Mesendoderm (in vitro differentiated cells): ENCODE measurements around the gene POR.

ENCODE experiments used
- DNase-seq: peaks from one replicate; pipeline ENCODE4 v3.0.0; 2013
- H2AK5ac ChIP-seq: 2 replicates; pipeline ENCODE4 v1.6.1; 2013; ENCODE audit warnings: low read length, inconsistent platforms
- H2BK120ac ChIP-seq: 2 replicates; pipeline ENCODE4 v1.6.1; 2013; ENCODE audit warnings: low read depth, mild to moderate bottlenecking, low read length, moderate library complexity, mixed read lengths
- H2BK15ac ChIP-seq: replicated peaks from 2 replicates; pipeline ENCODE4 v1.6.1; 2013; ENCODE audit warnings: low read depth, mild to moderate bottlenecking, moderate library complexity
- H2BK5ac ChIP-seq: 2 replicates; pipeline ENCODE4 v1.6.1; 2013; ENCODE audit warnings: low read length, inconsistent platforms
- H3K18ac ChIP-seq: 2 replicates; pipeline ENCODE4 v1.6.1; 2013; ENCODE audit warnings: mild to moderate bottlenecking, low read length, mixed read lengths
- H3K23ac ChIP-seq: one replicate; pipeline ENCODE4 v1.6.1; 2013; ENCODE audit warnings: low read length
- H3K27ac ChIP-seq: 2 replicates; pipeline ENCODE4 v1.5.1; 2013; ENCODE audit warnings: low read depth, mild to moderate bottlenecking, inconsistent platforms, low read length, moderate library complexity
- H3K27me3 ChIP-seq: 2 replicates; pipeline ENCODE4 v1.6.1; 2013; ENCODE audit warnings: low read length, control low read depth, mild to moderate bottlenecking, inconsistent platforms; ENCODE audit not compliant: insufficient read depth, poor library complexity
- H3K36me3 ChIP-seq: 2 replicates; pipeline ENCODE4 v1.6.1; 2013; ENCODE audit warnings: low read length, inconsistent platforms; ENCODE audit not compliant: control insufficient read depth, insufficient read depth
- H3K4ac ChIP-seq: one replicate; pipeline ENCODE4 v1.6.1; 2013; ENCODE audit warnings: low read depth, mild to moderate bottlenecking, low read length, moderate library complexity
- H3K4me1 ChIP-seq: 2 replicates; pipeline ENCODE4 v1.6.1; 2013; ENCODE audit warnings: low read depth, low read length, inconsistent platforms; ENCODE audit not compliant: control insufficient read depth
- H3K4me2 ChIP-seq: 2 replicates; pipeline ENCODE4 v1.6.1; 2013; ENCODE audit warnings: low read length
- H3K4me3 ChIP-seq: 2 replicates; pipeline ENCODE4 v1.5.1; 2013; ENCODE audit warnings: mild to moderate bottlenecking, low read length
- H3K56ac ChIP-seq: one replicate; pipeline ENCODE4 v1.6.1; 2013; ENCODE audit warnings: low read length
- H3K79me1 ChIP-seq: 2 replicates; pipeline ENCODE4 v1.6.1; 2013; ENCODE audit warnings: low read length, inconsistent platforms
- H3K79me2 ChIP-seq: 2 replicates; pipeline ENCODE4 v1.6.1; 2013; ENCODE audit warnings: mild to moderate bottlenecking, low read length; ENCODE audit not compliant: control insufficient read depth, insufficient read depth
- H3K9ac ChIP-seq: 2 replicates; pipeline ENCODE4 v1.6.1; 2013; ENCODE audit warnings: low read length, inconsistent platforms
- H4K5ac ChIP-seq: one replicate; pipeline ENCODE4 v1.6.1; 2013; ENCODE audit warnings: low read length
- H4K8ac ChIP-seq: one replicate; pipeline ENCODE4 v1.6.1; 2013; ENCODE audit warnings: low read depth, mild to moderate bottlenecking, control low read depth, low read length, moderate library complexity
- WGBS: extraction: QIAGEN DNeasy Blood & Tissue Kit; methylation state at CpG from one replicate; pipeline ENCODE4 v1.1.7; 2013; ENCODE audit warnings: low lambda C conversion rate, missing lambda C conversion rate; ENCODE audit not compliant: insufficient coverage; ENCODE audit errors: extremely low coverage; 5-methylcytosine and 5-hydroxymethylcytosine counted together

Gene POR

DNA sequence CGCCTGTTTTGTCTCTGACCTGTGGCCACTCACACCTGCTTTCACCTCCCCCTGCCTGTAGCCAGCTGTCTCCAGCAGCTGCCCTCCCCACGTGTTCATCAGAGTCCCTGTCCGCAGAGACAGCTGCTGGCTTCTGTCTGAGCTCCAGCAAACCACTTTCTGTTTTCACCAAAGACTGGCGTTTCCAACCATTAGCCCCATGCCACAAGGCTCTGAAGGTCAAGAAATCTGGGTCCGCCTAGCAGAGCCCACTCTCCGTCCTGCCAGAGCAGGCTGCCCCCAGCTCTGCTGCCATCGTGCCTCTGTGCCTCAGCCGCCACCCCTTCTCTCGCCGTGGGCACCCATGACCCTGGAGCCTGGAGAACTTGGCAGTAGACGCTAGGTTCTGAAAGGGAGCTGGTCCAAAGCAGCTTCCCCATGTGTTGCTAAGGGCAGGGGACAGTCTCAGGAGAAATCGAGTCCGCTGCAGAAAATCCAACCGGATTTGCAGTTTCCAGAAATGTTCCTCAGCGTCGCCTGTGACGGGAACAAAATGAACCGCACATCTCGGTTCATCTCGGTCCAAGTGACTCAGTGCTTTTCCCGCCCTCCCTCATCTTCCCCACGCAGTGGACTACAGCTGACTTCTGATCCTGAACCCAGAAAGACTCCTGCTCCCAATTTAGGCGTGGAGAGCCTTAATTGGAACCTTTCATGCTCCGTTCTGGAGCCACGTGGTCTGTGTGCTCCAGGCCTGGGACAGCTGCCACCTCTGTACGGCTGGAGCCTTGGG lies 51.4 kb downstream of the POR start:
- no peak overlapping the region for H4K8ac ChIP-seq
- H3K4me3 ChIP-seq: no peak overlapping the region
- no peaks in the 10 kb centered on the region for H3K27me3 ChIP-seq
- H3K79me1 ChIP-seq: no peaks in the 10 kb centered on the region
- no peak overlapping the region for H3K4me2 ChIP-seq
- H3K36me3 ChIP-seq: no peaks in the 10 kb centered on the region
- no peak overlapping the region for H2AK5ac ChIP-seq
- no CpG with 5 or more reads among the region's 26 CpGs for WGBS
- H4K5ac ChIP-seq: no peak overlapping the region
- H3K27ac ChIP-seq: no peak overlapping the region
- H3K4ac ChIP-seq: no peak overlapping the region
- H3K79me2 ChIP-seq: no peaks in the 10 kb centered on the region
- no peak overlapping the region for H3K23ac ChIP-seq
- no peak overlapping the region for H2BK5ac ChIP-seq
- H3K18ac ChIP-seq: no peak overlapping the region
- no peak overlapping the region for H3K56ac ChIP-seq
- H2BK120ac ChIP-seq: no peak overlapping the region
- DNase-seq: no peak
- no peak overlapping the region for H3K9ac ChIP-seq
- no peak overlapping the region for H2BK15ac ChIP-seq
- H3K4me1 ChIP-seq: no peaks in the 10 kb centered on the region

DNA sequence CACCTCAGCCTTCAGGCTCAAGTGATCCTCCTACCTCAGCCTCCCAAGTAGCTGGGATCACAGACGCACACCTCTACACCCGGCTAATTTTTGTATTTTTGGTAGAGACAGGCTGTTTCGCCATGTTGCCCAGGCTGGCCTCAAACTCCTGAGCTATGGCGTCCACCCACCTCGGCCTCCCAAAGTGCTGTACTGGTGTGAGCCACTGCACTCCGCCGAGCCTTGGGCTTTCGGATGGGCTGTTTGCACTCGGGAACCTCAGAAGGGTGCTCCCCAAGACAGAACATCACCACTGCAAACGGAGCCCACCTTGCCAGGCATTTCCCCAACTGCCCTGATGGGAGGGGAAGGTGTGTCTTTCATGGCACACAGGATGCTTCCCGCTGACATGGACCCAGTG lies 52.1 kb downstream of the POR start:
- Histone ChIP-seq H4K8ac (no peak overlapping the region), H4K5ac (no peak overlapping the region), H3K27ac (no peak overlapping the region), H3K4me2 (no peak overlapping the region), H3K27me3 (no peaks in the 10 kb centered on the region), H3K4me1 (no peaks in the 10 kb centered on the region), H2BK15ac (no peak overlapping the region), H3K4me3 (no peak overlapping the region), H2BK120ac (no peak overlapping the region), H2BK5ac (no peak overlapping the region), H3K56ac (no peak overlapping the region), H3K23ac (no peak overlapping the region), H2AK5ac (no peak overlapping the region), H3K36me3 (no peaks in the 10 kb centered on the region), H3K79me2 (no peaks in the 10 kb centered on the region), H3K4ac (no peak overlapping the region), H3K9ac (no peak overlapping the region), H3K79me1 (no peaks in the 10 kb centered on the region), H3K18ac (no peak overlapping the region)
- WGBS: no CpG with 5 or more reads among the region's 11 CpGs
- DNase-seq: no peak

DNA sequence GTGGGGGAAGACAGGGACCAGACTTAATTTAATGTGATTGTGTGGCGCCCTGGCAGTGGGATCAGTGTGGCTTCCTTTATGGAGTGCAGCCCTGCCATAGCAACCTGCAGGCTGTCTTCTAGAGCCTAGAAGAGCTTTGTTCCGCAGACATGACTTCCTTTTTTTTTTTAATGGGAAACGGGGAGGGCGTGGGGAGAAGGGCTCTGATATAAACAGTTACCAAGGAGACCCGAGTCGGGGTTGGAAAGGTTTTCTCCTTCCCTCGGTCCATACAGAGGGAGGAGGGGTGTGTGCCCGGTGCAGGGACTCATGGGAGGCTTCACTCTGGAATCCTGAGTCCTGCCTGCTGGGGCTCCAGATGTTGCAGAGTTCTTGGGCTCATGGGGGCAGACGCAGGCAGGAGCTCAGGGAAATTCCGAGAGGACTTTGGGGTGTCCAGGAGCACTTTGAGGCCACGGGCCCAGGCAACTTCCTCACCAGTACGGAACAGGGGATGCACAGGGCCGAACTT lies 52.6 kb downstream of the POR start:
- no peak overlapping the region for H3K18ac ChIP-seq
- no peaks in the 10 kb centered on the region for H3K36me3 ChIP-seq
- H2AK5ac ChIP-seq: no peak overlapping the region
- no peak overlapping the region for H2BK15ac ChIP-seq
- H3K27me3 ChIP-seq: no peaks in the 10 kb centered on the region
- no peak overlapping the region for H3K4me3 ChIP-seq
- no peak overlapping the region for H3K56ac ChIP-seq
- H2BK120ac ChIP-seq: no peak overlapping the region
- H4K8ac ChIP-seq: no peak overlapping the region
- no peak overlapping the region for H3K23ac ChIP-seq
- no peak overlapping the region for H2BK5ac ChIP-seq
- H3K79me1 ChIP-seq: no peaks in the 10 kb centered on the region
- no peak overlapping the region for H3K9ac ChIP-seq
- no CpG with 5 or more reads among the region's 13 CpGs for WGBS
- no peaks in the 10 kb centered on the region for H3K79me2 ChIP-seq
- no peak for DNase-seq
- no peak overlapping the region for H3K27ac ChIP-seq
- no peak overlapping the region for H3K4ac ChIP-seq
- no peak overlapping the region for H3K4me2 ChIP-seq
- no peaks in the 10 kb centered on the region for H3K4me1 ChIP-seq
- no peak overlapping the region for H4K5ac ChIP-seq

DNA sequence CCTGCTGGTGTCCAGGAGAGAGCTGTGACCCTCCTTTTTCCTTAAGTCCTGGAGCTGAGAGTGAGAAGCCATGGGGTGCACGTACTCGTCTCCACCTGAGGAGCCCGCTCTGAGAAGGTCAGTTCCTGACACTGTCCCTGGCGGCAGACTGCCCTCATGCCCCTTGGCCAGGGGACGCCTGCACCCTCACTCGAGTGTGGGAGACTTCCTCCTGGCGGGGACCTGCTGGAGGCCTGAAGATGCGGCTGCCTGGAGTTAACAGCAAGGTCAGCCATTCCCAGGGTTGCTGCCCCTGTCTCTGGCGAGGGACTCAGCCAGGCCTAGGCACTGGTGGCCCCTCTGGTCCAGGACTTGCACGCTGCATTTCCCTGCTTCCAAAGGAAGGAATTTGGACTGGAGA lies 53.1 kb downstream of the POR start:
- Histone ChIP-seq H3K27ac (no peak overlapping the region), H2AK5ac (no peak overlapping the region), H3K9ac (no peak overlapping the region), H3K4me1 (no peaks in the 10 kb centered on the region), H3K23ac (no peak overlapping the region), H3K27me3 (no peaks in the 10 kb centered on the region), H3K56ac (no peak overlapping the region), H2BK120ac (no peak overlapping the region), H3K18ac (no peak overlapping the region), H3K36me3 (no peaks in the 10 kb centered on the region), H3K4ac (no peak overlapping the region), H3K4me2 (no peak overlapping the region), H3K4me3 (no peak overlapping the region), H2BK15ac (no peak overlapping the region), H2BK5ac (no peak overlapping the region), H3K79me1 (no peaks in the 10 kb centered on the region), H3K79me2 (no peaks in the 10 kb centered on the region), H4K8ac (no peak overlapping the region), H4K5ac (no peak overlapping the region)
- DNase-seq: no peak
- WGBS: no CpG with 5 or more reads among the region's 10 CpGs

DNA sequence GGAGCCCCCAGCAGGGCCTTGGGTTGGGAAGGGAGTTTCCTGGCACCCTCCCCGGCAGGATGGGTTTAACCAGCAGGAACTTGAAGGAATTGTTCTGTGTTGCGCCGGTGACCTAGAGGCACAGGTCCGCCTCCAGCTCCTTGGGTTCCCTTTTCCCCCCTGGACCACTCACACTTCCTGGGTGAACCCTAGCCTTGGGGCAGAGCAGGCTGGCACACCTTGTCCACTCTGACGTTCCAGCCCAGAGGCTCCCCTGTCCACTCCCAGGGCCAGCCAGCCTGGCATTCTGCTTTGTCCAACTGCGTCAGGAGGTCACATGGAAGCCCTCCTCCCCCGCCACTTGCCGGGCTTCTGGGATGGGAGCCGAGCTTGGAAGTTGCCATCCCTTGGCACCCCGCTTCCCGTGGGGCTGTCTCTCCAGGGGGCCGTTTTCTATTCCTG lies 53.6 kb downstream of the POR start:
- Histone ChIP-seq H3K4me3 (no peak overlapping the region), H3K79me1 (no peaks in the 10 kb centered on the region), H3K36me3 (no peaks in the 10 kb centered on the region), H4K5ac (no peak overlapping the region), H2BK15ac (no peak overlapping the region), H3K23ac (no peak overlapping the region), H3K27ac (no peak overlapping the region), H3K27me3 (no peaks in the 10 kb centered on the region), H4K8ac (no peak overlapping the region), H3K4me2 (no peak overlapping the region), H2AK5ac (no peak overlapping the region), H3K4me1 (no peaks in the 10 kb centered on the region), H3K9ac (no peak overlapping the region), H3K18ac (no peak overlapping the region), H2BK5ac (no peak overlapping the region), H3K56ac (no peak overlapping the region), H3K4ac (no peak overlapping the region), H2BK120ac (no peak overlapping the region), H3K79me2 (no peaks in the 10 kb centered on the region)
- no peak for DNase-seq
- no CpG with 5 or more reads among the region's 12 CpGs for WGBS

DNA sequence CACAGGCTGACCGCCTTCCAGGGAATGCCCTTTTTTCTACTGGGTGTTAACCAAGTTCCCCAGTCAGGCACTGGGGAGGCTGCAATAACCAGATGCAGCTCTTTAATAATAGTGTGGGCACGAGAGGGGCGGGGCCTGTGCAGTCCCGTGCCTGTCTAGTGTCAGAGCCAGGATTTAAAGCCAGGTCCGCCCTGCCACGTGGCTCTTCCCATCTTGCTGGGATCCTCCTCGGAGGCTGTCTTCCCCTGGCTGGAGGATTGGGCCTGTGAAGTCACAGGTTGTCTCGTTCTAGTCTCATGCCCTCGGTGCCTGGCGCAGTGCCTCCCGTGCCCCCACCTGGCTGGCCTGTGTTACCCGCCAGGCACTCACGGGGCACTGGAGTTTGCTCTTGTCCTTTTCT lies 54.2 kb downstream of the POR start:
- Histone ChIP-seq H3K56ac (no peak overlapping the region), H3K4me1 (no peaks in the 10 kb centered on the region), H3K27ac (no peak overlapping the region)

More for the DNA sequence above, 54.2 kb downstream of the POR start:
- Histone ChIP-seq H3K36me3 (peaks cover 1% of the 10 kb centered on the region), H4K5ac (no peak overlapping the region), H2BK5ac (no peak overlapping the region), H3K79me2 (no peaks in the 10 kb centered on the region), H3K27me3 (no peaks in the 10 kb centered on the region), H3K18ac (no peak overlapping the region), H3K9ac (no peak overlapping the region), H3K4ac (no peak overlapping the region), H2BK120ac (no peak overlapping the region), H2AK5ac (no peak overlapping the region), H3K4me2 (no peak overlapping the region), H2BK15ac (no peak overlapping the region), H3K4me3 (no peak overlapping the region), H4K8ac (no peak overlapping the region), H3K79me1 (no peaks in the 10 kb centered on the region), H3K23ac (no peak overlapping the region)
- WGBS: no CpG with 5 or more reads among the region's 13 CpGs
- no peak for DNase-seq
